Fibroblast of skin of scalp (primary cell): ENCODE results near the gene RASGRF2.
"Not testable (repeated sequence)": the region's sequence is repeated elsewhere in the genome, so short reads cannot be mapped to it uniquely, and the experiment has no call there.

Experiments used
- DNase-seq: peaks from one replicate; pipeline ENCODE4 v3.0.0-alpha.2; 2013

Gene RASGRF2

GRCh38 chr5:81242906-81243436 lies 282.8 kb downstream of the RASGRF2 start:
- no peak for DNase-seq

GRCh38 chr5:81244451-81244850 lies 284.3 kb downstream of the RASGRF2 start:
- no peak for DNase-seq

GRCh38 chr5:81245871-81246235 lies 285.7 kb downstream of the RASGRF2 start:
- DNase-seq = no peak

- no peak for DNase-seq
These were observed 286.5 kb downstream of the RASGRF2 start for GRCh38 chr5:81246697-81247096.

GRCh38 chr5:81247441-81247972 lies 287.3 kb downstream of the RASGRF2 start:
- DNase-seq = peak; percentile 43

GRCh38 chr5:81249240-81249639 lies 289.1 kb downstream of the RASGRF2 start:
- DNase-seq = no peak

- DNase-seq = no peak
These were observed 289.8 kb downstream of the RASGRF2 start for GRCh38 chr5:81250004-81250403.

- no peak for DNase-seq
These were observed 291.8 kb downstream of the RASGRF2 start for GRCh38 chr5:81251922-81252321.

GRCh38 chr5:81252904-81253303 lies 292.7 kb downstream of the RASGRF2 start:
- no peak for DNase-seq

- DNase-seq = no peak
These were observed 293.7 kb downstream of the RASGRF2 start for GRCh38 chr5:81253875-81254274.

- DNase-seq = no peak
These were observed 294.9 kb downstream of the RASGRF2 start for GRCh38 chr5:81254886-81255559.

GRCh38 chr5:81256766-81257165 lies 296.6 kb downstream of the RASGRF2 start:
- DNase-seq = no peak

- DNase-seq = not testable (repeated sequence)
These were observed 302.6 kb downstream of the RASGRF2 start for GRCh38 chr5:81262796-81263195.

- peak; percentile 34 for DNase-seq
These were observed 304.9 kb downstream of the RASGRF2 start for GRCh38 chr5:81265101-81265500.

- peak; percentile 80 for DNase-seq
These were observed 308.5 kb downstream of the RASGRF2 start for GRCh38 chr5:81268521-81269196.

- no peak for DNase-seq
These were observed 309.7 kb downstream of the RASGRF2 start for GRCh38 chr5:81269751-81270393.

GRCh38 chr5:81270394-81271027 lies 310.3 kb downstream of the RASGRF2 start:
- not testable (repeated sequence) for DNase-seq
